ENCODE results near the gene ARID1B. TPM values are rescaled to one million over a fixed set of nuclear protein-coding genes. Genes with fewer than 3 reads are reported as not detected.

Gene ARID1B
- total and polyA plus RNA-seq, 2 of the 4 experiments (the other 2 are of a cell fraction) = 14.5 to 20.1 TPM

GRCh38 chr6:157065366-157065765 lies 288.2 kb downstream of the ARID1B start:
- Histone ChIP-seq H3K79me1 (ENCODE audit: low read depth in 1 of 2, low read length in 2 of 2) (peaks cover 28 to 70% of the 10 kb centered on the region in 2 experiments), H3K23ac (ENCODE audit: low read depth, low read length) (no peak overlapping the region), H2BK5ac (ENCODE audit: low read depth, low read length, poor library complexity, severe bottlenecking) (no peak overlapping the region), H2BK20ac (ENCODE audit: low read depth, low read length) (no peak overlapping the region), H2AK9ac (replicated peaks; ENCODE audit: low read depth, low read length, poor library complexity) (no peak overlapping the region), H2BK15ac (ENCODE audit: low read depth, low read length) (no peak overlapping the region), H3K9ac (ENCODE audit: low read depth, low read length) (no peak overlapping the region), H3K9me3 (ENCODE audit: control insufficient read depth, insufficient read depth, low read length) (no peaks in the 10 kb centered on the region), H2BK120ac (ENCODE audit: low read depth, low read length) (no peak overlapping the region), H2AK5ac (ENCODE audit: low read depth, low read length) (no peak overlapping the region), H4K20me1 (ENCODE audit: insufficient read depth, low read length) (peaks cover 35% of the 10 kb centered on the region), H3K4me2 (ENCODE audit: low read depth, low read length) (no peak overlapping the region), H3K27me3 (ENCODE audit: control insufficient read depth, insufficient read depth, low read length) (no peaks in the 10 kb centered on the region), H3K4me1 (ENCODE audit: control insufficient read depth, insufficient read depth, low read length) (peaks cover 21% of the 10 kb centered on the region), H3K4ac (ENCODE audit: low read depth, low read length) (no peak overlapping the region), H4K91ac (ENCODE audit: insufficient read depth, low read depth, low read length) (no peak overlapping the region), H3K18ac (ENCODE audit: low read depth, low read length) (no peak overlapping the region), H2AFZ (replicated peaks; ENCODE audit: low read length, poor library complexity) (no peak overlapping the region), H3K27ac (ENCODE audit: insufficient read depth, low read length) (no peak overlapping the region), H3K56ac (ENCODE audit: extremely low read depth, insufficient read depth, low read length) (no peak overlapping the region), H4K5ac (ENCODE audit: low read depth, low read length) (no peak overlapping the region), H4K8ac (ENCODE audit: low read depth in 2 of 2, low read length in 2 of 2) (no peak overlapping the region), H3K36me3 (ENCODE audit: control insufficient read depth, insufficient read depth, low read length) (no peaks in the 10 kb centered on the region; the same call in 1 of the 2 replicates), H3K14ac (replicated peaks; ENCODE audit: low read depth, low read length) (no peak overlapping the region), H3K9me1 (ENCODE audit: insufficient read depth, low read length) (peaks cover 16% of the 10 kb centered on the region), H3K4me3 (ENCODE audit: insufficient read depth, low read depth, low read length) (no peak overlapping the region)
- DNase-seq (no peak), ATAC-seq (ENCODE audit: low read depth) (no peak)
- ChIA-PET CTCF (no interaction called here), POLR2A (ENCODE audit: unreplicated experiment) (no interaction called here)
- dilution Hi-C loops (cut with HindIII; ENCODE audit: low sequenced_read_pairs, unreplicated experiment) (no loop called here), in situ Hi-C loops (cut with MboI; ENCODE audit: low sequenced_read_pairs) (no loop called here), intact Hi-C loops (cut with micrococcal nuclease) (no loop called here)
- WGBS, 2 experiments (ENCODE audit: extremely low coverage in 2 of 2, insufficient read length in 1 of 2) = 100% methylated on average over 1 of the region's 5 CpGs; no CpG with 5 or more reads in 1 of the 2 experiments
- no TSS peak for BruUV-seq (replicated peaks)
- no peak for TF ChIP-seq USF2 (IDR thresholded peaks at IDR 0.05; ENCODE audit: low read depth, low read length)
- no peak for TF ChIP-seq RCOR1 (IDR thresholded peaks at IDR 0.05; ENCODE audit: insufficient replicate concordance, low read length)
- TF ChIP-seq CTCF (conservative IDR thresholded peaks at IDR 0.05; ENCODE audit: low read depth, low read length) = no peak
- no peak for TF ChIP-seq BHLHE40 (IDR thresholded peaks at IDR 0.05; ENCODE audit: low read depth, low read length)
- TF ChIP-seq MXI1 (IDR thresholded peaks at IDR 0.05; ENCODE audit: borderline replicate concordance, low read depth, low read length) = no peak
- TF ChIP-seq RAD21 (IDR thresholded peaks at IDR 0.05; ENCODE audit: low read length) = no peak
- TF ChIP-seq NFE2L2 (IDR thresholded peaks at IDR 0.05; ENCODE audit: low read depth, low read length) = no peak
- no peak for TF ChIP-seq CHD1 (IDR thresholded peaks at IDR 0.05; ENCODE audit: low read depth, low read length)
- TF ChIP-seq POLR2A (IDR thresholded peaks at IDR 0.05; ENCODE audit: low read depth, low read length) = no peak
- TF ChIP-seq MAFK (IDR thresholded peaks at IDR 0.05; ENCODE audit: low read depth, low read length) = no peak

Measured in IMR-90 (cell line).